Esophagus muscularis mucosa (tissue), 4 donors: ENCODE measurements around the gene KCNJ5.

Source experiments
- CTCF ChIP-seq, 3 experiments: fragments of 200-600 bp in 2 of 3; fragments of 450-650 bp in 1 of 3; sonication (generic) in 2 of 3; IDR thresholded peaks; one replicate each; pipeline ENCODE4 v1.5.1; 2017 to 2019; ENCODE audit warnings: antibody characterized with exemption in 3 of 3, mild to moderate bottlenecking in 2 of 3, moderate library complexity in 1 of 3
- EP300 ChIP-seq: sonication (generic); formaldehyde crosslinking; IDR thresholded peaks from one replicate; pipeline ENCODE4 v1.6.1; 2017; ENCODE audit warnings: antibody characterized with exemption
- POLR2A ChIP-seq: fragments of 450-650 bp; IDR thresholded peaks from one replicate; pipeline ENCODE4 v1.6.1; 2017; ENCODE audit warnings: antibody characterized with exemption, moderate library complexity, mild to moderate bottlenecking, low read depth

DNA sequence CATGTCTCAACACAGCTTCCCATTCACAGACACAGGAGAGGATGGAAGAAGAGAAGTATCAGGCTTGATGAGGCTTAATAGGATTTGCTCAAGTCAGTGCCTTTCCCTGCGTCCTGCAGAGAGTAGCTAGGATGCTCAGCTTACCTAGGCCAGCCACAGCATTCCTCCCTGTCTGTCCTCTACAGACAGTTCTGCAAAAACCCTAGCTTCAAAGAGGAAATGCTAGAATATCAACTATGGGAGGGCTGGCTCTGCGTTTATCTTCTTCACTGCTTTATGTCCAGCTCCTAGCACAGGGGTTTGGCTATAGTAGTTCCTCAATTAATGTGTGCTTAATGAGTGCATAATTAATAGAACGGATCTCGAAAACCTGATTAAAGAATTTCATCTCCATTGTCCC, 16.4 kb downstream of the KCNJ5 start:
- TF ChIP-seq CTCF (IDR thresholded peaks at IDR 0.05), result no peak
- no peak for TF ChIP-seq EP300
- no peak for TF ChIP-seq POLR2A
